Mesendoderm (in vitro differentiated cells): Measurements from ENCODE around the gene SLC12A9. TPM values are rescaled to one million over a fixed set of nuclear protein-coding genes. Genes with fewer than 3 reads are reported as not detected.

Source experiments
- DNase-seq: peaks from one replicate; pipeline ENCODE4 v3.0.0; 2013
- H2AK5ac ChIP-seq: 2 replicates; pipeline ENCODE4 v1.6.1; 2013; ENCODE audit warnings: low read length, inconsistent platforms
- H2BK120ac ChIP-seq: 2 replicates; pipeline ENCODE4 v1.6.1; 2013; ENCODE audit warnings: low read depth, mild to moderate bottlenecking, low read length, moderate library complexity, mixed read lengths
- H2BK15ac ChIP-seq: replicated peaks from 2 replicates; pipeline ENCODE4 v1.6.1; 2013; ENCODE audit warnings: low read depth, mild to moderate bottlenecking, moderate library complexity
- H2BK5ac ChIP-seq: 2 replicates; pipeline ENCODE4 v1.6.1; 2013; ENCODE audit warnings: low read length, inconsistent platforms
- H3K18ac ChIP-seq: 2 replicates; pipeline ENCODE4 v1.6.1; 2013; ENCODE audit warnings: mild to moderate bottlenecking, low read length, mixed read lengths
- H3K23ac ChIP-seq: one replicate; pipeline ENCODE4 v1.6.1; 2013; ENCODE audit warnings: low read length
- H3K27ac ChIP-seq: 2 replicates; pipeline ENCODE4 v1.5.1; 2013; ENCODE audit warnings: low read depth, mild to moderate bottlenecking, inconsistent platforms, low read length, moderate library complexity
- H3K27me3 ChIP-seq: 2 replicates; pipeline ENCODE4 v1.6.1; 2013; ENCODE audit warnings: low read length, control low read depth, mild to moderate bottlenecking, inconsistent platforms; ENCODE audit not compliant: insufficient read depth, poor library complexity
- H3K36me3 ChIP-seq: 2 replicates; pipeline ENCODE4 v1.6.1; 2013; ENCODE audit warnings: low read length, inconsistent platforms; ENCODE audit not compliant: control insufficient read depth, insufficient read depth
- H3K4ac ChIP-seq: one replicate; pipeline ENCODE4 v1.6.1; 2013; ENCODE audit warnings: low read depth, mild to moderate bottlenecking, low read length, moderate library complexity
- H3K4me1 ChIP-seq: 2 replicates; pipeline ENCODE4 v1.6.1; 2013; ENCODE audit warnings: low read depth, low read length, inconsistent platforms; ENCODE audit not compliant: control insufficient read depth
- H3K4me2 ChIP-seq: 2 replicates; pipeline ENCODE4 v1.6.1; 2013; ENCODE audit warnings: low read length
- H3K4me3 ChIP-seq: 2 replicates; pipeline ENCODE4 v1.5.1; 2013; ENCODE audit warnings: mild to moderate bottlenecking, low read length
- H3K56ac ChIP-seq: one replicate; pipeline ENCODE4 v1.6.1; 2013; ENCODE audit warnings: low read length
- H3K79me1 ChIP-seq: 2 replicates; pipeline ENCODE4 v1.6.1; 2013; ENCODE audit warnings: low read length, inconsistent platforms
- H3K79me2 ChIP-seq: 2 replicates; pipeline ENCODE4 v1.6.1; 2013; ENCODE audit warnings: mild to moderate bottlenecking, low read length; ENCODE audit not compliant: control insufficient read depth, insufficient read depth
- H3K9ac ChIP-seq: 2 replicates; pipeline ENCODE4 v1.6.1; 2013; ENCODE audit warnings: low read length, inconsistent platforms
- H4K5ac ChIP-seq: one replicate; pipeline ENCODE4 v1.6.1; 2013; ENCODE audit warnings: low read length
- H4K8ac ChIP-seq: one replicate; pipeline ENCODE4 v1.6.1; 2013; ENCODE audit warnings: low read depth, mild to moderate bottlenecking, control low read depth, low read length, moderate library complexity
- WGBS: extraction: QIAGEN DNeasy Blood & Tissue Kit; methylation state at CpG from one replicate; pipeline ENCODE4 v1.1.7; 2013; ENCODE audit warnings: low lambda C conversion rate, missing lambda C conversion rate; ENCODE audit not compliant: insufficient coverage; ENCODE audit errors: extremely low coverage; 5-methylcytosine and 5-hydroxymethylcytosine counted together
- small RNA-seq: library from polyadenylated mRNA; stranded (forward); fragments of <200 nt; extraction: miRNeasy Mini kit (QIAGEN cat#:217004); gene quantifications from one replicate; pipeline ENCODE3, GENCODE V24; 2013; ENCODE audit not compliant: insufficient read depth

SLC12A9 gene

DNA sequence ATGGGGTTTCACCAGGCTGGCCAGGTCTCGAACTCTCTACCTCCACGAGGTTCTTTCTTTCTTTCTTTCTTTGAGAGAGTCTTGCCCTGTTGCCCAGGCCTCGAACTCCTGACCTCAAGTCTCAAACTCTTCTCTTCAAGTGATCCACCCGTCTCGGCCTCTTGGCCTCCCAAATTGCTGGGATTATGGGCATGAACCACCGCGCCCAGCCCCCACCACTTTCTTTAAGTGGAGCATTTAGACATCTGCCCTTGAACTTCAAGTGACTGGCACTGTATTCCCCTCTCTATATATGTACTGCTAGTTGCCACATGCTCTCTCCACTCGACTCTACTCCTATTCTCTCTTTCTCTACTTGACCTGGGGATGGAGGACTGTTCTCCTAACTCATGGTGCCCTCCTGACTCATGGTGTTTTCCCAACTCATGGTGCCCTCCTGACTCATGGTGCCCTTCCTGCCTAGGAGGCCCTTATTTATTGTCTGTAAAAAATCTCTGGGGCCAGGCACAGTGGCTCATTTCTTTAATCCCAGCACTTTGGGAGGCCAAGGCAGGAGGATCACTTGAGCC is 62.5 kb downstream of the SLC12A9 start:
- H2BK120ac ChIP-seq, result no peak overlapping the region
- no peak overlapping the region for H3K9ac ChIP-seq
- H3K4me3 ChIP-seq, result no peak overlapping the region
- no peak overlapping the region for H3K18ac ChIP-seq
- no peak overlapping the region for H2BK15ac ChIP-seq
- H2AK5ac ChIP-seq, result no peak overlapping the region
- no peak overlapping the region for H3K56ac ChIP-seq
- no peaks in the 10 kb centered on the region for H3K36me3 ChIP-seq
- H4K8ac ChIP-seq, result no peak overlapping the region
- DNase-seq, result no peak
- no peak overlapping the region for H3K4me2 ChIP-seq
- no peak overlapping the region for H3K4ac ChIP-seq
- H3K79me2 ChIP-seq, result no peaks in the 10 kb centered on the region
- H2BK5ac ChIP-seq, result no peak overlapping the region
- H3K23ac ChIP-seq, result no peak overlapping the region
- H3K27ac ChIP-seq, result no peak overlapping the region
- H3K27me3 ChIP-seq, result no peaks in the 10 kb centered on the region
- WGBS, result no CpG with 5 or more reads among the region's 8 CpGs
- no peaks in the 10 kb centered on the region for H3K4me1 ChIP-seq
- no peaks in the 10 kb centered on the region for H3K79me1 ChIP-seq
- H4K5ac ChIP-seq, result no peak overlapping the region

Small RNA genes within 50 kb of the gene (small RNA-seq; reads per million reads assigned to genes)
- gene RN7SL549P (not detected), gene RN7SL750P (not detected)
